ENCODE results near the gene SLC35G1. TPM values are rescaled to one million over a fixed set of nuclear protein-coding genes. Genes with fewer than 3 reads are reported as not detected.

Gene SLC35G1
- total RNA-seq, 2 donors from 2014 or later = 3.4 to 6.6 TPM

Other genes with a start within 250 kb of the SLC35G1 start
- gene FRA10AC1, start 191.4 kb upstream of the SLC35G1 start, total RNA-seq = 10 to 100 TPM; 15.5 to 19.8 TPM
- gene LGI1, start 136.0 kb upstream of the SLC35G1 start, total RNA-seq = not detected
- gene PLCE1, start 100.0 kb downstream of the SLC35G1 start, total RNA-seq = under 1 TPM; 0.08 to 0.09 TPM